GM23338 (cell line): ENCODE results near the gene OR2AT4. TPM values are rescaled to one million over a fixed set of nuclear protein-coding genes. Genes with fewer than 3 reads are reported as not detected.
"Not testable (repeated sequence)": the region's sequence is repeated elsewhere in the genome, so short reads cannot be mapped to it uniquely, and the experiment has no call there.

ENCODE experiments used
- ATAC-seq: fragments of 200-7000 bp; cut with Tn5 transposase; 3 replicates; pipeline ENCODE4 v1.9.1; 2020
- DNase-seq: peaks from one replicate; pipeline ENCODE4 v3.0.0-alpha.2; 2015; ENCODE audit warnings: low spot score
- H2AFZ ChIP-seq: fragments of 200-600 bp; sonication (generic); 2 replicates; pipeline ENCODE4 v1.8.0; 2016; ENCODE audit warnings: antibody characterized with exemption, mild to moderate bottlenecking, moderate library complexity
- H3F3A ChIP-seq: fragments of 200-600 bp; sonication (generic); replicated peaks from 2 replicates; pipeline ENCODE4 v1.8.0; 2017; ENCODE audit warnings: antibody characterized with exemption, mixed run types, low read depth
- H3K27ac ChIP-seq: fragments of 200-600 bp; sonication (generic); 2 replicates; pipeline ENCODE4 v1.6.1; 2016; ENCODE audit warnings: low read depth
- H3K27me3 ChIP-seq: fragments of 200-600 bp; sonication (generic); 2 replicates; pipeline ENCODE4 v1.8.0; 2016; ENCODE audit warnings: mild to moderate bottlenecking, mixed run types, moderate library complexity; ENCODE audit not compliant: insufficient read depth
- H3K36me3 ChIP-seq: fragments of 200-600 bp; sonication (generic); 2 replicates; pipeline ENCODE4 v1.8.0; 2016; ENCODE audit warnings: mild to moderate bottlenecking; ENCODE audit not compliant: insufficient read depth
- H3K4me1 ChIP-seq: fragments of 200-600 bp; sonication (generic); 2 replicates; pipeline ENCODE4 v1.8.0; 2016; ENCODE audit warnings: mild to moderate bottlenecking, moderate library complexity; ENCODE audit not compliant: insufficient read depth
- H3K4me2 ChIP-seq: fragments of 200-600 bp; sonication (generic); 2 replicates; pipeline ENCODE4 v1.7.1; 2017; ENCODE audit warnings: mixed run types
- H3K4me3 ChIP-seq: fragments of 200-600 bp; sonication (generic); 2 replicates; pipeline ENCODE4 v1.6.1; 2016; ENCODE audit warnings: mixed run types
- H3K79me2 ChIP-seq: fragments of 200-600 bp; sonication (generic); replicated peaks from 2 replicates; pipeline ENCODE4 v1.8.0; 2017; ENCODE audit warnings: mild to moderate bottlenecking; ENCODE audit not compliant: insufficient read depth
- H3K9me2 ChIP-seq: fragments of 200-600 bp; sonication (generic); 2 replicates; pipeline ENCODE4 v1.8.0; 2017; ENCODE audit not compliant: insufficient read depth
- H4K20me1 ChIP-seq: fragments of 200-600 bp; sonication (generic); replicated peaks from 2 replicates; pipeline ENCODE4 v1.8.0; 2017; ENCODE audit warnings: mild to moderate bottlenecking; ENCODE audit not compliant: insufficient read depth
- H3K27ac Mint-ChIP-seq: 2 replicates; pipeline ENCODE4 v1.8.0; 2020; ENCODE audit warnings: inconsistent platforms, mild to moderate bottlenecking, moderate library complexity, mixed read lengths
- H3K27me3 Mint-ChIP-seq: 3 replicates; pipeline ENCODE4 v1.8.0; 2022; ENCODE audit warnings: low read depth, mild to moderate bottlenecking, moderate library complexity, mixed read lengths, inconsistent platforms; ENCODE audit not compliant: insufficient read depth, poor library complexity
- H3K36me3 Mint-ChIP-seq: 3 replicates; pipeline ENCODE4 v1.8.0; 2021; ENCODE audit warnings: low read depth, mild to moderate bottlenecking, inconsistent platforms, moderate library complexity, mixed read lengths
- H3K4me1 Mint-ChIP-seq: 3 replicates; pipeline ENCODE4 v1.8.0; 2020; ENCODE audit warnings: mild to moderate bottlenecking, inconsistent platforms, mixed read lengths
- H3K4me3 Mint-ChIP-seq: 3 replicates; pipeline ENCODE4 v1.8.0; 2021; ENCODE audit warnings: moderate library complexity, mild to moderate bottlenecking, inconsistent platforms, mixed read lengths
- H3K9me3 Mint-ChIP-seq: 3 replicates; pipeline ENCODE4 v1.8.0; 2020; ENCODE audit warnings: moderate library complexity, mild to moderate bottlenecking, inconsistent platforms, mixed read lengths
- CREB1 ChIP-seq: fragments of 250-450 bp; sonication (Bioruptor Pico); IDR thresholded peaks from 2 replicates; pipeline ENCODE4 v1.5.0; 2020; ENCODE audit warnings: low read depth, mild to moderate bottlenecking, moderate library complexity
- EZH2 ChIP-seq: fragments of 200-600 bp; sonication (generic); IDR thresholded peaks from one replicate; pipeline ENCODE4 v1.8.0; 2017; ENCODE audit warnings: antibody characterized with exemption, mild to moderate bottlenecking, low read depth; ENCODE audit not compliant: unreplicated experiment
- EZH2phosphoT487 ChIP-seq: fragments of 200-600 bp; sonication (generic); IDR thresholded peaks from one replicate; pipeline ENCODE4 v1.8.1; 2018; ENCODE audit warnings: antibody characterized with exemption; ENCODE audit not compliant: unreplicated experiment
- NANOG ChIP-seq: IDR thresholded peaks from 2 replicates; pipeline ENCODE4 v1.6.1; 2016; ENCODE audit warnings: antibody characterized with exemption, borderline replicate concordance
- POLR2AphosphoS5 ChIP-seq: IDR thresholded peaks from 2 replicates; pipeline ENCODE4 v1.6.1; 2016; ENCODE audit warnings: antibody characterized with exemption, low read depth
- ZNF114 ChIP-seq: fragments of 250-450 bp; sonication (Bioruptor Pico); IDR thresholded peaks from 2 replicates; pipeline ENCODE4 v1.5.0; 2020; ENCODE audit warnings: mild to moderate bottlenecking, moderate library complexity
- ZNF331 ChIP-seq: fragments of 250-450 bp; sonication (Bioruptor Pico); IDR thresholded peaks from 2 replicates; pipeline ENCODE4 v1.5.0; 2020; ENCODE audit warnings: low read depth, mild to moderate bottlenecking, moderate library complexity
- polyA plus RNA-seq: library from polyadenylated mRNA; unstranded; fragments of >200 nt; fragmentation: Nextera tagmentation; extraction: Ambion mirVana; gene quantifications from 2 replicates; pipeline ENCODE4 v1.2.1, GENCODE V29; 2016
- total RNA-seq: library from RNA; depleted of rRNA; stranded (reverse); fragments of >200 nt; shearing (Covaris generic); gene quantifications from 2 replicates; pipeline ENCODE4 v1.2.3, GENCODE V29; 2014
- TF ChIP-seq, protein P1 (sequence below): IDR thresholded peaks from one replicate; pipeline ENCODE4 v1.6.1; 2018; ENCODE audit warnings: antibody characterized with exemption; ENCODE audit not compliant: unreplicated experiment
- TF ChIP-seq, protein P2 (sequence below), 2 experiments: fragments of 200-600 bp in 1 of 2; sonication (generic) in 1 of 2; conservative IDR thresholded peaks; 2 replicates each; pipeline versions ENCODE4 v1.5.1 to v1.6.1; 2016 to 2017; ENCODE audit warnings: antibody characterized with exemption in 2 of 2, low read depth in 2 of 2, mild to moderate bottlenecking in 2 of 2, moderate library complexity in 1 of 2
- TF ChIP-seq, protein P3 (sequence below): fragments of 250-450 bp; sonication (Bioruptor Pico); IDR thresholded peaks from 2 replicates; pipeline ENCODE4 v1.5.0; 2020; ENCODE audit warnings: mild to moderate bottlenecking, moderate library complexity

Gene OR2AT4
- total and polyA plus RNA-seq, 2 experiments from 2014 or later, result not detected

DNA sequence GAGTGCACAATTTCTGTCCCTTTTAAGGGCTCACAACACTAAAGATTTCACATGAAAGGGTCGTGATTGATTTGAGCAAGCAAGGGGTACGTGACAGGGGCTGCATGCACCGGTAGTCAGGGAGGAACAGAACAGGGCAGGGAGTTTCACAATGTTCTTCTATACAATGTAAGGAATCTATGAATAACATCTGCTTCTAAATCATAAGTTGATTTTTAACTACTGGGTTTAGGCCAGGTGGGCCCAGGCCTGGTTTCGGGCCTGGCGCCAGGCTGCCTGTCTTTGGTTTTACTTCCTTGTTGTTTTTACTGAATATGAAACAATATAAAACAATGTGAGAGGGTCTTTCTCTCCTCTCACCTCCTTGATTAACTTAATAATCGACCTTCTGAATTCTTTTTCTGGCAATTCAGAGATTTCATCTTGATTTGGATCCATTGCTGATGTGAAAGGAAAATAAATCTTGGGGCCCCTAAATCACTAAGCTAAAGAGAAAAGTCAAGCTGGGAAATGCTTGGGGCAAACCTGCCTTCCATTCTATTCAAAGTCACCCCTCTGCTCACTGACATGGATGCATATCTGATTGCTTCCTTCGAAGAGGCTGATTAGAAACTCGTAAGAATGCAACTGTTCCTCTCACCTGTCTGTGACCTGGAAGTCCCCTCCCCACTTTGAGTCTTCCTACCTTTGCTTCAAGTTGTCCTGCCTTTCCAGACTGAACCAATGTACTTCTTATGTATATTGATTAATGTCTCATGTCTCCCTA, 47.0 kb downstream of the OR2AT4 start:
- H4K20me1 ChIP-seq, DNase-seq, H3K4me1 ChIP-seq, H3K9me2 ChIP-seq, H3K79me2 ChIP-seq, H3K4me1 Mint-ChIP-seq, ATAC-seq, H3F3A ChIP-seq, H3K4me3 ChIP-seq, H3K27me3 Mint-ChIP-seq, H3K27ac Mint-ChIP-seq, H3K4me3 Mint-ChIP-seq, H2AFZ ChIP-seq, H3K36me3 Mint-ChIP-seq, H3K27ac ChIP-seq, H3K4me2 ChIP-seq, H3K36me3 ChIP-seq, H3K27me3 ChIP-seq: not testable (repeated sequence)
- H3K9me3 Mint-ChIP-seq, result peaks cover 12% of the 10 kb centered on the region; the same call in 2 of the 3 replicates

DNA sequence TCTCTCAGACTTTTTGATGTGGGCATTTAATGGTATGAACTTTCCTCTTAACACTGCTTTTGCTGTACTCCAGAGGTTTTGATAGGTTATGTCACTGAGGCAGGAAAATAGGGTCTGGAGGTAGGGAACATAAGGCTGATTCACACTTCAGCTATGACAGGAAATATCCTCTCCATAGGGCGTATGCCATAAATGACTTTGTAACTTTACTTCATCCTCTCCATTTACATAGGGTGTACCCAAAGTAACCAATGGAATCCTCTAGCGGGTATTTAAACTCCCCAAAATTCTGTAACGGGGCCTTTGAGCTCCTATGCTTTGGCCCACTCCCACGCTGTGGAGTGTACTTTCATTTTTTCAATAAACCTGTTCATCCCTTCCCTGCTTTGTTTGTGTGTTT, 49.5 kb downstream of the OR2AT4 start:
- no peak for ATAC-seq
- Histone ChIP-seq H3K4me2 (no peak overlapping the region), H3K9me2 (no peaks in the 10 kb centered on the region), H3K79me2 (no peaks in the 10 kb centered on the region), H3K4me3 (no peak overlapping the region), H3K27ac (no peak overlapping the region), H4K20me1 (no peaks in the 10 kb centered on the region), H3K36me3 (no peaks in the 10 kb centered on the region), H3K4me1 (no peaks in the 10 kb centered on the region), H3F3A (no peaks in the 10 kb centered on the region), H2AFZ (no peak overlapping the region; the same call in 1 of the 2 replicates), H3K27me3 (no peaks in the 10 kb centered on the region)
- no peak overlapping the region for H3K4me3 Mint-ChIP-seq
- H3K4me1 Mint-ChIP-seq, result peaks cover 5% of the 10 kb centered on the region
- no peaks in the 10 kb centered on the region for H3K27me3 Mint-ChIP-seq
- no peak for DNase-seq
- no peaks in the 10 kb centered on the region for H3K9me3 Mint-ChIP-seq
- H3K27ac Mint-ChIP-seq, result no peak overlapping the region
- H3K36me3 Mint-ChIP-seq, result no peaks in the 10 kb centered on the region
- TF ChIP-seq ZNF114 (CRISPR knock-in tag) (no peak), NANOG (no peak), ZNF331 (no peak), POLR2AphosphoS5 (no peak), CREB1 (CRISPR knock-in tag) (no peak), EZH2 (no peak), EZH2phosphoT487 (no peak)
- TF ChIP-seq, protein P1, sequence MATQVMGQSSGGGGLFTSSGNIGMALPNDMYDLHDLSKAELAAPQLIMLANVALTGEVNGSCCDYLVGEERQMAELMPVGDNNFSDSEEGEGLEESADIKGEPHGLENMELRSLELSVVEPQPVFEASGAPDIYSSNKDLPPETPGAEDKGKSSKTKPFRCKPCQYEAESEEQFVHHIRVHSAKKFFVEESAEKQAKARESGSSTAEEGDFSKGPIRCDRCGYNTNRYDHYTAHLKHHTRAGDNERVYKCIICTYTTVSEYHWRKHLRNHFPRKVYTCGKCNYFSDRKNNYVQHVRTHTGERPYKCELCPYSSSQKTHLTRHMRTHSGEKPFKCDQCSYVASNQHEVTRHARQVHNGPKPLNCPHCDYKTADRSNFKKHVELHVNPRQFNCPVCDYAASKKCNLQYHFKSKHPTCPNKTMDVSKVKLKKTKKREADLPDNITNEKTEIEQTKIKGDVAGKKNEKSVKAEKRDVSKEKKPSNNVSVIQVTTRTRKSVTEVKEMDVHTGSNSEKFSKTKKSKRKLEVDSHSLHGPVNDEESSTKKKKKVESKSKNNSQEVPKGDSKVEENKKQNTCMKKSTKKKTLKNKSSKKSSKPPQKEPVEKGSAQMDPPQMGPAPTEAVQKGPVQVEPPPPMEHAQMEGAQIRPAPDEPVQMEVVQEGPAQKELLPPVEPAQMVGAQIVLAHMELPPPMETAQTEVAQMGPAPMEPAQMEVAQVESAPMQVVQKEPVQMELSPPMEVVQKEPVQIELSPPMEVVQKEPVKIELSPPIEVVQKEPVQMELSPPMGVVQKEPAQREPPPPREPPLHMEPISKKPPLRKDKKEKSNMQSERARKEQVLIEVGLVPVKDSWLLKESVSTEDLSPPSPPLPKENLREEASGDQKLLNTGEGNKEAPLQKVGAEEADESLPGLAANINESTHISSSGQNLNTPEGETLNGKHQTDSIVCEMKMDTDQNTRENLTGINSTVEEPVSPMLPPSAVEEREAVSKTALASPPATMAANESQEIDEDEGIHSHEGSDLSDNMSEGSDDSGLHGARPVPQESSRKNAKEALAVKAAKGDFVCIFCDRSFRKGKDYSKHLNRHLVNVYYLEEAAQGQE, result no peak
- TF ChIP-seq, protein P2, sequence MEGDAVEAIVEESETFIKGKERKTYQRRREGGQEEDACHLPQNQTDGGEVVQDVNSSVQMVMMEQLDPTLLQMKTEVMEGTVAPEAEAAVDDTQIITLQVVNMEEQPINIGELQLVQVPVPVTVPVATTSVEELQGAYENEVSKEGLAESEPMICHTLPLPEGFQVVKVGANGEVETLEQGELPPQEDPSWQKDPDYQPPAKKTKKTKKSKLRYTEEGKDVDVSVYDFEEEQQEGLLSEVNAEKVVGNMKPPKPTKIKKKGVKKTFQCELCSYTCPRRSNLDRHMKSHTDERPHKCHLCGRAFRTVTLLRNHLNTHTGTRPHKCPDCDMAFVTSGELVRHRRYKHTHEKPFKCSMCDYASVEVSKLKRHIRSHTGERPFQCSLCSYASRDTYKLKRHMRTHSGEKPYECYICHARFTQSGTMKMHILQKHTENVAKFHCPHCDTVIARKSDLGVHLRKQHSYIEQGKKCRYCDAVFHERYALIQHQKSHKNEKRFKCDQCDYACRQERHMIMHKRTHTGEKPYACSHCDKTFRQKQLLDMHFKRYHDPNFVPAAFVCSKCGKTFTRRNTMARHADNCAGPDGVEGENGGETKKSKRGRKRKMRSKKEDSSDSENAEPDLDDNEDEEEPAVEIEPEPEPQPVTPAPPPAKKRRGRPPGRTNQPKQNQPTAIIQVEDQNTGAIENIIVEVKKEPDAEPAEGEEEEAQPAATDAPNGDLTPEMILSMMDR (conservative IDR thresholded peaks at IDR 0.05; ENCODE audit: low read depth in 2 of 2), result no peak
- TF ChIP-seq, protein P3, sequence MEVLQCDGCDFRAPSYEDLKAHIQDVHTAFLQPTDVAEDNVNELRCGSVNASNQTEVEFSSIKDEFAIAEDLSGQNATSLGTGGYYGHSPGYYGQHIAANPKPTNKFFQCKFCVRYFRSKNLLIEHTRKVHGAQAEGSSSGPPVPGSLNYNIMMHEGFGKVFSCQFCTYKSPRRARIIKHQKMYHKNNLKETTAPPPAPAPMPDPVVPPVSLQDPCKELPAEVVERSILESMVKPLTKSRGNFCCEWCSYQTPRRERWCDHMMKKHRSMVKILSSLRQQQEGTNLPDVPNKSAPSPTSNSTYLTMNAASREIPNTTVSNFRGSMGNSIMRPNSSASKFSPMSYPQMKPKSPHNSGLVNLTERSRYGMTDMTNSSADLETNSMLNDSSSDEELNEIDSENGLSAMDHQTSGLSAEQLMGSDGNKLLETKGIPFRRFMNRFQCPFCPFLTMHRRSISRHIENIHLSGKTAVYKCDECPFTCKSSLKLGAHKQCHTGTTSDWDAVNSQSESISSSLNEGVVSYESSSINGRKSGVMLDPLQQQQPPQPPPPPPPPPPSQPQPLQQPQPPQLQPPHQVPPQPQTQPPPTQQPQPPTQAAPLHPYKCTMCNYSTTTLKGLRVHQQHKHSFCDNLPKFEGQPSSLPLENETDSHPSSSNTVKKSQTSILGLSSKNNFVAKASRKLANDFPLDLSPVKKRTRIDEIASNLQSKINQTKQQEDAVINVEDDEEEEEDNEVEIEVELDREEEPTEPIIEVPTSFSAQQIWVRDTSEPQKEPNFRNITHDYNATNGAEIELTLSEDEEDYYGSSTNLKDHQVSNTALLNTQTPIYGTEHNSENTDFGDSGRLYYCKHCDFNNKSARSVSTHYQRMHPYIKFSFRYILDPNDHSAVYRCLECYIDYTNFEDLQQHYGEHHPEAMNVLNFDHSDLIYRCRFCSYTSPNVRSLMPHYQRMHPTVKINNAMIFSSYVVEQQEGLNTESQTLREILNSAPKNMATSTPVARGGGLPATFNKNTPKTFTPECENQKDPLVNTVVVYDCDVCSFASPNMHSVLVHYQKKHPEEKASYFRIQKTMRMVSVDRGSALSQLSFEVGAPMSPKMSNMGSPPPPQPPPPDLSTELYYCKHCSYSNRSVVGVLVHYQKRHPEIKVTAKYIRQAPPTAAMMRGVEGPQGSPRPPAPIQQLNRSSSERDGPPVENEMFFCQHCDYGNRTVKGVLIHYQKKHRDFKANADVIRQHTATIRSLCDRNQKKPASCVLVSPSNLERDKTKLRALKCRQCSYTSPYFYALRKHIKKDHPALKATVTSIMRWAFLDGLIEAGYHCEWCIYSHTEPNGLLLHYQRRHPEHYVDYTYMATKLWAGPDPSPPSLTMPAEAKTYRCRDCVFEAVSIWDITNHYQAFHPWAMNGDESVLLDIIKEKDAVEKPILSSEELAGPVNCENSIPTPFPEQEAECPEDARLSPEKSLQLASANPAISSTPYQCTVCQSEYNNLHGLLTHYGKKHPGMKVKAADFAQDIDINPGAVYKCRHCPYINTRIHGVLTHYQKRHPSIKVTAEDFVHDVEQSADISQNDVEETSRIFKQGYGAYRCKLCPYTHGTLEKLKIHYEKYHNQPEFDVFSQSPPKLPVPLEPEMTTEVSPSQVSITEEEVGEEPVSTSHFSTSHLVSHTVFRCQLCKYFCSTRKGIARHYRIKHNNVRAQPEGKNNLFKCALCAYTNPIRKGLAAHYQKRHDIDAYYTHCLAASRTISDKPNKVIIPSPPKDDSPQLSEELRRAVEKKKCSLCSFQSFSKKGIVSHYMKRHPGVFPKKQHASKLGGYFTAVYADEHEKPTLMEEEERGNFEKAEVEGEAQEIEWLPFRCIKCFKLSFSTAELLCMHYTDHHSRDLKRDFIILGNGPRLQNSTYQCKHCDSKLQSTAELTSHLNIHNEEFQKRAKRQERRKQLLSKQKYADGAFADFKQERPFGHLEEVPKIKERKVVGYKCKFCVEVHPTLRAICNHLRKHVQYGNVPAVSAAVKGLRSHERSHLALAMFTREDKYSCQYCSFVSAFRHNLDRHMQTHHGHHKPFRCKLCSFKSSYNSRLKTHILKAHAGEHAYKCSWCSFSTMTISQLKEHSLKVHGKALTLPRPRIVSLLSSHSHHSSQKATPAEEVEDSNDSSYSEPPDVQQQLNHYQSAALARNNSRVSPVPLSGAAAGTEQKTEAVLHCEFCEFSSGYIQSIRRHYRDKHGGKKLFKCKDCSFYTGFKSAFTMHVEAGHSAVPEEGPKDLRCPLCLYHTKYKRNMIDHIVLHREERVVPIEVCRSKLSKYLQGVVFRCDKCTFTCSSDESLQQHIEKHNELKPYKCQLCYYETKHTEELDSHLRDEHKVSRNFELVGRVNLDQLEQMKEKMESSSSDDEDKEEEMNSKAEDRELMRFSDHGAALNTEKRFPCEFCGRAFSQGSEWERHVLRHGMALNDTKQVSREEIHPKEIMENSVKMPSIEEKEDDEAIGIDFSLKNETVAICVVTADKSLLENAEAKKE (CRISPR knock-in tag), result no peak
